K562 (cell line): Measurements from ENCODE around the gene UNC80. TPM values are rescaled to one million over a fixed set of nuclear protein-coding genes. Genes with fewer than 3 reads are reported as not detected.

ENCODE experiments used
- ATAC-seq: fragments of 200-7000 bp; cut with Tn5 transposase; 3 replicates; pipeline ENCODE4 v1.9.1; 2020; ENCODE audit warnings: moderate library complexity
- BruUV-seq: library from RNA; stranded (reverse); fragments of 400-500 nt; replicated peaks from 2 replicates; lab custom pipeline; 2021; lab: Mats Ljungman, UMichigan
- CTCF ChIA-PET: fragments of 300-600 bp; formaldehyde crosslinking; extraction: SDS; loops from one replicate; lab custom pipeline; 2021; ENCODE audit warnings: low intra/inter-chr PET ratio; lab: Yijun Ruan, JAX
- POLR2A ChIA-PET: fragments of 300-600, 350-650 bp; sonication (Branson Sonifier 250); formaldehyde crosslinking; extraction: SDS; loops from one replicate; lab custom pipeline; 2021; ENCODE audit warnings: antibody characterized with exemption, inconsistent platforms; lab: Yijun Ruan, JAX
- DNase-seq, 4 experiments: peaks; one replicate each; pipeline versions ENCODE4 v3.0.0 to v3.0.0-alpha.2; 2011 to 2018; ENCODE audit warnings: low spot score in 3 of 4, mixed read lengths in 3 of 4; ENCODE audit errors: extremely low read depth in 1 of 4
- FAIRE-seq: peaks from 2 replicates; lab custom pipeline; 2011; peaks lifted over from hg19 to GRCh38; lab: Jason Lieb, UNC
- H2AFZ ChIP-seq: 2 replicates; pipeline ENCODE4 v1.6.0; 2011; ENCODE audit warnings: low read depth, low read length, control low read depth, inconsistent platforms
- H3K27ac ChIP-seq: fragments of 200-600 bp; 3 replicates; pipeline ENCODE4 v1.8.0; 2011; ENCODE audit warnings: low read depth, mild to moderate bottlenecking, control low read depth, inconsistent platforms, low read length, moderate library complexity, mixed read lengths; ENCODE audit errors: extremely low read depth
- H3K27me3 ChIP-seq, 2 experiments: fragments of 300-600 bp in 1 of 2; 2 replicates in 1 of 2; 3 replicates in 1 of 2; pipeline versions ENCODE4 v1.6.0 to v1.8.0; 2011; ENCODE audit warnings: inconsistent platforms in 2 of 2, low read length in 2 of 2, mild to moderate bottlenecking in 1 of 2, mixed read lengths in 1 of 2, moderate library complexity in 1 of 2; ENCODE audit not compliant: control insufficient read depth in 2 of 2, insufficient read depth in 2 of 2
- H3K36me3 ChIP-seq: fragments of 300-600 bp; 3 replicates; pipeline ENCODE4 v1.8.0; 2011; ENCODE audit warnings: mild to moderate bottlenecking, low read length, inconsistent platforms; ENCODE audit not compliant: control insufficient read depth, insufficient read depth
- H3K4me1 ChIP-seq, 2 experiments: fragments of 200-600 bp in 1 of 2; replicated peaks in 1 of 2; 2 replicates in 1 of 2; 3 replicates in 1 of 2; pipeline versions ENCODE4 v1.5.1 to v1.8.0; 2011; ENCODE audit warnings: inconsistent platforms in 2 of 2, low read length in 2 of 2, mild to moderate bottlenecking in 1 of 2, mixed read lengths in 1 of 2, moderate library complexity in 1 of 2; ENCODE audit not compliant: control insufficient read depth in 2 of 2, insufficient read depth in 2 of 2
- H3K4me2 ChIP-seq: 2 replicates; pipeline ENCODE4 v1.6.1; 2011; ENCODE audit warnings: low read length, control low read depth, inconsistent platforms, mixed read lengths; ENCODE audit not compliant: insufficient read depth
- H3K4me3 ChIP-seq: fragments of 200-600 bp; sonication (generic), shearing (Covaris generic); 2 replicates; pipeline ENCODE4 v1.5.1; 2016; ENCODE audit warnings: control low read depth, inconsistent platforms
- H3K79me2 ChIP-seq: fragments of 200-600 bp; 3 replicates; pipeline ENCODE4 v1.8.0; 2011; ENCODE audit warnings: low read length, inconsistent platforms; ENCODE audit not compliant: control insufficient read depth, insufficient read depth
- H3K9ac ChIP-seq, 2 experiments: 2 replicates each; pipeline versions ENCODE4 v1.6.0 to v1.6.1; 2011; ENCODE audit warnings: low read depth in 2 of 2, low read length in 2 of 2, control low read depth in 1 of 2, inconsistent platforms in 1 of 2, mild to moderate bottlenecking in 1 of 2, mixed read lengths in 1 of 2; ENCODE audit not compliant: insufficient read depth in 1 of 2
- H3K9me1 ChIP-seq: one replicate; pipeline ENCODE4 v1.6.0; 2011; ENCODE audit warnings: inconsistent platforms, mild to moderate bottlenecking, low read length, moderate library complexity; ENCODE audit not compliant: control insufficient read depth, insufficient read depth
- H3K9me3 ChIP-seq: replicated peaks from 2 replicates; pipeline ENCODE4 v1.5.1; 2011; ENCODE audit warnings: low read depth, low read length, inconsistent platforms; ENCODE audit not compliant: control insufficient read depth, insufficient read depth
- H4K20me1 ChIP-seq: replicated peaks from 2 replicates; pipeline ENCODE4 v1.6.1; 2011; ENCODE audit warnings: low read length, inconsistent platforms, mixed read lengths; ENCODE audit not compliant: control insufficient read depth, insufficient read depth
- HMGN3 ChIP-seq: IDR thresholded peaks from 2 replicates; pipeline ENCODE4 v1.6.1; 2011; ENCODE audit warnings: borderline replicate concordance, low read depth, mild to moderate bottlenecking, mixed read lengths, low read length; ENCODE audit not compliant: insufficient read length; ENCODE audit errors: extremely low read depth
- HNRNPLL ChIP-seq: fragments of 200-400 bp; formaldehyde crosslinking; IDR thresholded peaks from 2 replicates; pipeline ENCODE4 v1.6.1; 2017; ENCODE audit warnings: low read length, low read depth, mild to moderate bottlenecking; ENCODE audit not compliant: poor library complexity, severe bottlenecking
- JUNB ChIP-seq: fragments of 450-650 bp; formaldehyde crosslinking; conservative IDR thresholded peaks from 2 replicates; pipeline ENCODE4 v1.4.0; 2020; ENCODE audit warnings: mild to moderate bottlenecking
- MCM7 ChIP-seq, 2 experiments: fragments of 450-650 bp; IDR thresholded peaks; 2 replicates each; pipeline ENCODE4 v1.6.1; 2016 to 2018
- MTF1 ChIP-seq: fragments of 250-450 bp; sonication (Bioruptor Pico); IDR thresholded peaks from 2 replicates; pipeline ENCODE4 v1.9.0; 2021; ENCODE audit warnings: moderate library complexity, mild to moderate bottlenecking, inconsistent platforms, borderline replicate concordance
- NFATC3 ChIP-seq: fragments of 450-650 bp; IDR thresholded peaks from 2 replicates; pipeline ENCODE4 v1.6.1; 2017; ENCODE audit warnings: mild to moderate bottlenecking
- NFIX ChIP-seq: fragments of 250-450 bp; sonication (Bioruptor Pico); IDR thresholded peaks from 2 replicates; pipeline ENCODE4 v1.4.0; 2020; ENCODE audit warnings: low read depth, mild to moderate bottlenecking, moderate library complexity
- POLR3A ChIP-seq: IDR thresholded peaks from 2 replicates; pipeline ENCODE4 v1.6.1; 2011; ENCODE audit warnings: borderline replicate concordance, mild to moderate bottlenecking, moderate library complexity; ENCODE audit not compliant: insufficient read length, insufficient read depth; ENCODE audit errors: extremely low read depth
- SOX6 ChIP-seq: fragments of 450-650 bp; IDR thresholded peaks from 2 replicates; pipeline ENCODE4 v1.6.1; 2014; ENCODE audit warnings: mild to moderate bottlenecking
- ZBTB7A ChIP-seq: IDR thresholded peaks from 2 replicates; pipeline ENCODE4 v1.6.1; 2011; ENCODE audit warnings: low read depth, mild to moderate bottlenecking, low read length, moderate library complexity, borderline replicate concordance; ENCODE audit not compliant: control insufficient read depth
- ZNF780A ChIP-seq: fragments of 250-450 bp; sonication (Bioruptor Pico); IDR thresholded peaks from 2 replicates; pipeline ENCODE4 v1.5.0; 2021; ENCODE audit warnings: mild to moderate bottlenecking
- ZNF79 ChIP-seq: fragments of 250-450 bp; sonication (Bioruptor Pico); IDR thresholded peaks from 2 replicates; pipeline ENCODE4 v1.4.0; 2020; ENCODE audit warnings: low read depth, mild to moderate bottlenecking, moderate library complexity
- ZSCAN29 ChIP-seq: fragments of 450-650 bp; IDR thresholded peaks from 2 replicates; pipeline ENCODE4 v1.6.1; 2017
- whole genome bisulfite sequencing: fragments of 100-300 bp; shearing (Covaris generic); methylation state at CpG from one replicate; pipeline ENCODE4 v1.1.6; 2016; ENCODE audit warnings: low coverage, mixed read lengths; ENCODE audit not compliant: insufficient coverage; ENCODE audit errors: missing lambda C conversion rate; 5-methylcytosine and 5-hydroxymethylcytosine counted together
- in situ Hi-C: fragments of 300-500 bp; cut with MboI; formaldehyde crosslinking; loops from 4 replicates; pipeline ENCODE4 v1.15.0; 2018; ENCODE audit warnings: inconsistent platforms, mixed read lengths
- intact Hi-C: fragments of 100-400 bp; cut with micrococcal nuclease; formaldehyde crosslinking; loops from 2 replicates; pipeline ENCODE4 v1.14.2; 2022
- polyA plus RNA-seq, 8 experiments: library from polyadenylated mRNA; depleted of rRNA in 4 of 8; stranded (reverse) in 5 of 8; unstranded in 3 of 8; fragments of >200 nt; fragmentation: Nextera tagmentation in 2 of 8; fragmentation: Illumina TruSeq in 1 of 8; extraction: Ambion mirVana in 2 of 8; extraction: Trizol in 1 of 8; gene quantifications; 2 replicates each; pipeline versions ENCODE4 v1.2.1 to v1.2.3, GENCODE V29; 2011 to 2014; ENCODE audit warnings: inconsistent platforms in 1 of 8, missing spikeins in 1 of 8
- total RNA-seq, 7 experiments: library from RNA; depleted of rRNA in 6 of 7; stranded (reverse); fragments of >200 nt in 6 of 7; fragmentation: Illumina TruSeq in 2 of 7; extraction: Trizol in 2 of 7; gene quantifications; 2 replicates each; pipeline versions ENCODE4 v1.2.1 to v1.2.3, GENCODE V29; 2011 to 2021; ENCODE audit warnings: low replicate concordance in 1 of 7
- TF ChIP-seq, protein P1 (sequence below): sonication (generic); formaldehyde crosslinking; IDR thresholded peaks from 2 replicates; pipeline ENCODE4 v1.8.1; 2023; ENCODE audit warnings: mild to moderate bottlenecking, missing genetic modification reagents

Gene UNC80
- total and polyA plus RNA-seq, 9 of the 15 experiments (the other 6 are each of a cell fraction or from before 2014, with no cell fraction given), result under 0.01 to 0.04 (median 0.01) TPM; not detected in 5

DNA sequence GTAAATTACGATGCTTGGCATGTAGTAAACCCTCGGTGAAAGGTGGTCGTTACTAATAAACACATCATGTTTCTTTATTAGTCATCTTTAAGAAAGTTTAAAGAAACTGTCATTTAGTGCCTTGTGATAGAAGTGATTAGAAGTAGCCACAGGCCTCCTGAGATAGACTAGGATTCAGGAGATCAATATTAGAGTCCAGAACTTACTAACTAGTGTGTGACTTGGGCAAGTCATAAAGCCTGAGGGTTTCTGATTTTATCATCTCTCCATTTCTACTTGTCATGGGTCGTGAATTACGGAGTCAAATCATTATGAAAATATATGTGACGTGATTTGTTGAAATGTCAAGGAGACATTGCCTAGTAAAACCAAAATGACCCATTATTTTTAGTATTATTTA lies 237.5 kb downstream of the UNC80 start:
- intact Hi-C loops (no loop called here), in situ Hi-C loops (loop anchor here (25.0 kb wide), 1 partner anchor 453 kb away; no protein-coding TSS in a partner anchor)
- H3K4me3 ChIP-seq, result no peak overlapping the region
- no peak overlapping the region for H3K9ac ChIP-seq
- peaks cover 0 to 9% of the 10 kb centered on the region in 2 experiments; a peak in 2 of 5 replicates for H3K4me1 ChIP-seq
- CTCF ChIA-PET, result no interaction called here
- H3K9me1 ChIP-seq, result no peaks in the 10 kb centered on the region
- no peaks in the 10 kb centered on the region for H3K9me3 ChIP-seq
- BruUV-seq, result no TSS peak
- WGBS, result 75% methylated on average over 6 of the region's 6 CpGs
- POLR2A ChIA-PET, result no interaction called here
- no peak overlapping the region for H2AFZ ChIP-seq
- peaks cover 92% of the 10 kb centered on the region for H3K36me3 ChIP-seq
- H3K27me3 ChIP-seq, result no peaks in the 10 kb centered on the region
- FAIRE-seq (no peak), ATAC-seq (no peak), DNase-seq (no peak)
- TF ChIP-seq NFIX (CRISPR knock-in tag) (no peak), ZNF780A (CRISPR knock-in tag) (no peak), NFATC3 (no peak), ZBTB7A (no peak), JUNB (no peak)
- peaks cover 91% of the 10 kb centered on the region for H3K79me2 ChIP-seq
- H4K20me1 ChIP-seq, result no peaks in the 10 kb centered on the region
- H3K4me2 ChIP-seq, result no peak overlapping the region
- no peak overlapping the region for H3K27ac ChIP-seq

DNA sequence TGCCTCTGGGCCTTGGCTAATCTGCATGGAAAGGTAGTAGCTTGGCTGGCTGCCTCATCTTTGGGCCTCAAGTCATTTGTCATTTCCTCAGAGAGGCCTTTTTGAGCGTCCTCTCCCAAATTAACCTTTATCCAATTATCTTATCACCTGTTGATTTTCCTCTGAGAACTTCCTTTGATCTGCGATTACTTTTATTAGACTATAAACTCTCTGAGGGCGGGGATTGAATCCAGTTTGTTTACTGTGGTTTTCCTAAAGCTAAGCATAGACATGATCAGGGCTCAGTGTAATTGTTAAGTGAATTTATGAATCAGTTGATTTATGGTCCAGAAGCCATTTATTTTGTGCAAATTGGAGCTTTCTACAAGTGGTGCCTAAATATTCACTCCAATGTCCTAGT lies 238.3 kb downstream of the UNC80 start:
- TF ChIP-seq MCM7 (IDR thresholded peaks at IDR 0.05) (no peak), MTF1 (no peak), SOX6 (no peak), POLR3A (no peak), HMGN3 (no peak), ZSCAN29 (no peak), HNRNPLL (no peak), ZNF79 (CRISPR knock-in tag) (no peak)
- TF ChIP-seq, protein P1, sequence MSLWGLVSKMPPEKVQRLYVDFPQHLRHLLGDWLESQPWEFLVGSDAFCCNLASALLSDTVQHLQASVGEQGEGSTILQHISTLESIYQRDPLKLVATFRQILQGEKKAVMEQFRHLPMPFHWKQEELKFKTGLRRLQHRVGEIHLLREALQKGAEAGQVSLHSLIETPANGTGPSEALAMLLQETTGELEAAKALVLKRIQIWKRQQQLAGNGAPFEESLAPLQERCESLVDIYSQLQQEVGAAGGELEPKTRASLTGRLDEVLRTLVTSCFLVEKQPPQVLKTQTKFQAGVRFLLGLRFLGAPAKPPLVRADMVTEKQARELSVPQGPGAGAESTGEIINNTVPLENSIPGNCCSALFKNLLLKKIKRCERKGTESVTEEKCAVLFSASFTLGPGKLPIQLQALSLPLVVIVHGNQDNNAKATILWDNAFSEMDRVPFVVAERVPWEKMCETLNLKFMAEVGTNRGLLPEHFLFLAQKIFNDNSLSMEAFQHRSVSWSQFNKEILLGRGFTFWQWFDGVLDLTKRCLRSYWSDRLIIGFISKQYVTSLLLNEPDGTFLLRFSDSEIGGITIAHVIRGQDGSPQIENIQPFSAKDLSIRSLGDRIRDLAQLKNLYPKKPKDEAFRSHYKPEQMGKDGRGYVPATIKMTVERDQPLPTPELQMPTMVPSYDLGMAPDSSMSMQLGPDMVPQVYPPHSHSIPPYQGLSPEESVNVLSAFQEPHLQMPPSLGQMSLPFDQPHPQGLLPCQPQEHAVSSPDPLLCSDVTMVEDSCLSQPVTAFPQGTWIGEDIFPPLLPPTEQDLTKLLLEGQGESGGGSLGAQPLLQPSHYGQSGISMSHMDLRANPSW (CRISPR knock-in tag), result no peak
- Histone ChIP-seq H3K36me3 (peaks cover 86% of the 10 kb centered on the region), H3K4me1 (peaks cover 0 to 7% of the 10 kb centered on the region in 2 experiments; a peak in 2 of 5 replicates), H3K4me2 (no peak overlapping the region), H3K27me3 (no peaks in the 10 kb centered on the region), H4K20me1 (no peaks in the 10 kb centered on the region), H3K4me3 (no peak overlapping the region), H3K9me3 (no peaks in the 10 kb centered on the region), H3K27ac (no peak overlapping the region), H3K9ac (no peak overlapping the region), H3K9me1 (no peaks in the 10 kb centered on the region), H2AFZ (no peak overlapping the region), H3K79me2 (peaks cover 83% of the 10 kb centered on the region)
- BruUV-seq, result no TSS peak
- in situ Hi-C loops (loop anchor here (25.0 kb wide), 1 partner anchor 452 kb away; no protein-coding TSS in a partner anchor), intact Hi-C loops (no loop called here)
- no peak for ATAC-seq
- no peak for DNase-seq
- ChIA-PET CTCF (no interaction called here), POLR2A (interaction anchor here (0.5 kb wide), 1 partner anchor 38 kb away, joined by 3 read pairs; no protein-coding TSS in a partner anchor)
- 81% methylated on average over 3 of the region's 3 CpGs for WGBS
- FAIRE-seq, result no peak
